Smooth muscle cell (in vitro differentiated cells): Measurements from ENCODE around the gene KCNN1. TPM values are rescaled to one million over a fixed set of nuclear protein-coding genes. Genes with fewer than 3 reads are reported as not detected.

Experiments
- DNase-seq: peaks from one replicate; lab custom pipeline; 2025; ENCODE audit not compliant: unreplicated experiment; lab: John Stamatoyannopoulos, UW
- H2AFZ ChIP-seq: fragments of 200-600 bp; sonication (generic); 2 replicates; pipeline ENCODE4 v1.6.0; 2016; ENCODE audit warnings: antibody characterized with exemption, low read depth, mild to moderate bottlenecking
- H3F3A ChIP-seq: fragments of 200-600 bp; sonication (generic); 2 replicates; pipeline ENCODE4 v1.6.0; 2017; ENCODE audit warnings: antibody characterized with exemption, low read depth
- H3K27ac ChIP-seq: fragments of 200-600 bp; sonication (generic); 2 replicates; pipeline ENCODE4 v1.5.1; 2016; ENCODE audit warnings: low read depth, mild to moderate bottlenecking
- H3K27me3 ChIP-seq: fragments of 200-600 bp; sonication (generic); 2 replicates; pipeline ENCODE4 v1.6.1; 2016; ENCODE audit warnings: low read depth, mild to moderate bottlenecking
- H3K36me3 ChIP-seq: fragments of 200-600 bp; sonication (generic); 2 replicates; pipeline ENCODE4 v1.5.1; 2016; ENCODE audit warnings: low read depth
- H3K4me1 ChIP-seq: fragments of 200-600 bp; sonication (generic); 2 replicates; pipeline ENCODE4 v1.5.1; 2016; ENCODE audit warnings: low read depth
- H3K4me2 ChIP-seq: fragments of 200-600 bp; sonication (generic); 2 replicates; pipeline ENCODE4 v1.6.0; 2016; ENCODE audit warnings: mild to moderate bottlenecking
- H3K4me3 ChIP-seq: fragments of 200-600 bp; sonication (generic); 2 replicates; pipeline ENCODE4 v1.5.1; 2016; ENCODE audit warnings: mild to moderate bottlenecking
- H3K79me2 ChIP-seq: fragments of 200-600 bp; sonication (generic); 2 replicates; pipeline ENCODE4 v1.6.0; 2016; ENCODE audit warnings: low read depth, mild to moderate bottlenecking
- H3K9ac ChIP-seq: fragments of 200-600 bp; sonication (generic); 2 replicates; pipeline ENCODE4 v1.6.0; 2016; ENCODE audit warnings: low read depth
- H3K9me3 ChIP-seq: fragments of 200-600 bp; sonication (generic); replicated peaks from 2 replicates; pipeline ENCODE4 v1.5.1; 2016; ENCODE audit warnings: low read depth
- H4K20me1 ChIP-seq: fragments of 200-600 bp; sonication (generic); 2 replicates; pipeline ENCODE4 v1.6.0; 2016; ENCODE audit warnings: low read depth
- CTCF ChIP-seq: fragments of 200-600 bp; sonication (generic); IDR thresholded peaks from 2 replicates; pipeline ENCODE4 v1.5.1; 2017; ENCODE audit warnings: borderline replicate concordance, mild to moderate bottlenecking, antibody characterized with exemption; ENCODE audit not compliant: insufficient read depth, poor library complexity, severe bottlenecking
- WGBS: methylation state at CpG from one replicate; pipeline ENCODE4 v1.1.7; 2016; ENCODE audit warnings: low lambda C conversion rate; 5-methylcytosine and 5-hydroxymethylcytosine counted together
- polyA plus RNA-seq: library from polyadenylated mRNA; unstranded; fragments of >200 nt; fragmentation: Nextera tagmentation; extraction: Ambion mirVana; gene quantifications from 2 replicates; pipeline ENCODE4 v1.2.1, GENCODE V29; 2016
- total RNA-seq: library from RNA; depleted of rRNA; stranded (reverse); fragments of >200 nt; gene quantifications from 2 replicates; pipeline ENCODE4 v1.2.3, GENCODE V29; 2014

Gene KCNN1
- total and polyA plus RNA-seq, 2 experiments from 2014 or later = 0.22 to 4.2 TPM

GRCh38 chr19:17993076-17993813 lies 26.3 kb downstream of the KCNN1 start:
- DNase-seq = no peak
- Histone ChIP-seq H3K4me1 (no peaks in the 10 kb centered on the region), H3K36me3 (no peaks in the 10 kb centered on the region), H3F3A (no peaks in the 10 kb centered on the region), H3K4me2 (no peak overlapping the region), H3K9ac (no peak overlapping the region), H3K27me3 (no peaks in the 10 kb centered on the region), H4K20me1 (no peaks in the 10 kb centered on the region), H3K4me3 (no peak overlapping the region), H2AFZ (no peak overlapping the region), H3K9me3 (no peaks in the 10 kb centered on the region), H3K27ac (no peak overlapping the region), H3K79me2 (no peaks in the 10 kb centered on the region)
- no peak for TF ChIP-seq CTCF
- WGBS = 88% methylated on average over 24 of the region's 27 CpGs

GRCh38 chr19:17996826-17997316 lies 30.0 kb downstream of the KCNN1 start:
- peak; percentile 80 for DNase-seq
- peak; percentile 94 for TF ChIP-seq CTCF

GRCh38 chr19:17997969-17998826 lies 31.3 kb downstream of the KCNN1 start:
- H3K9ac ChIP-seq = no peak overlapping the region
- no peak overlapping the region for H3K27ac ChIP-seq
- WGBS = 60% methylated on average over 27 of the region's 41 CpGs
- H3K9me3 ChIP-seq = no peaks in the 10 kb centered on the region
- H3K36me3 ChIP-seq = no peaks in the 10 kb centered on the region
- H3F3A ChIP-seq = no peaks in the 10 kb centered on the region
- no peaks in the 10 kb centered on the region for H3K4me1 ChIP-seq
- no peak overlapping the region for H3K4me3 ChIP-seq
- H4K20me1 ChIP-seq = no peaks in the 10 kb centered on the region
- no peaks in the 10 kb centered on the region for H3K27me3 ChIP-seq
- TF ChIP-seq CTCF = peak; percentile 29
- no peaks in the 10 kb centered on the region for H3K79me2 ChIP-seq
- no peak overlapping the region for H3K4me2 ChIP-seq
- no peak for DNase-seq
- H2AFZ ChIP-seq = no peak overlapping the region

More at GRCh38 chr19:17996826-17997316, 30.0 kb downstream of the KCNN1 start:
- Histone ChIP-seq H3K36me3 (no peaks in the 10 kb centered on the region), H3K79me2 (no peaks in the 10 kb centered on the region), H3K4me1 (no peaks in the 10 kb centered on the region), H3K27ac (no peak overlapping the region), H3K9ac (no peak overlapping the region), H3K4me2 (no peak overlapping the region), H2AFZ (no peak overlapping the region), H3F3A (no peaks in the 10 kb centered on the region), H3K27me3 (no peaks in the 10 kb centered on the region), H3K9me3 (no peaks in the 10 kb centered on the region), H3K4me3 (no peak overlapping the region), H4K20me1 (no peaks in the 10 kb centered on the region)
- WGBS = 19% methylated on average over 14 of the region's 15 CpGs
